Activated CD4-positive, alpha-beta T cell treated with anti-CD3 and anti-CD28 coated beads for 36 hours (primary cell): ENCODE data around the gene MRPS26. TPM values are rescaled to one million over a fixed set of nuclear protein-coding genes. Genes with fewer than 3 reads are reported as not detected.
"Not testable (repeated sequence)": the region's sequence is repeated elsewhere in the genome, so short reads cannot be mapped to it uniquely, and the experiment has no call there.

ENCODE experiments used
- ATAC-seq: fragments of 200-7000 bp; cut with Tn5 transposase; one replicate; pipeline ENCODE4 v1.10.0; 2021; ENCODE audit warnings: mild to moderate bottlenecking, moderate library complexity
- CTCF ChIA-PET: fragments of 350-600 bp; sonication (Branson Sonifier 250); formaldehyde crosslinking; loops from one replicate; lab custom pipeline; 2021; ENCODE audit warnings: antibody characterized with exemption; lab: Charles Lee
- POLR2A ChIA-PET: fragments of 350-600 bp; sonication (Branson Sonifier 250); formaldehyde crosslinking; loops from one replicate; lab custom pipeline; 2021; ENCODE audit warnings: antibody characterized with exemption, inconsistent platforms; lab: Charles Lee
- DNase-seq: peaks from one replicate; pipeline ENCODE4 v3.0.0-alpha.2; 2020
- H3K27ac Mint-ChIP-seq: one replicate; pipeline ENCODE4 v1.8.0; 2021; ENCODE audit warnings: mixed read lengths
- H3K27me3 Mint-ChIP-seq: one replicate; pipeline ENCODE4 v1.8.0; 2021; ENCODE audit warnings: mixed read lengths
- H3K36me3 Mint-ChIP-seq: one replicate; pipeline ENCODE4 v1.8.0; 2021; ENCODE audit warnings: low read depth, mixed read lengths
- H3K4me1 Mint-ChIP-seq: one replicate; pipeline ENCODE4 v1.8.0; 2021; ENCODE audit warnings: mixed read lengths
- H3K4me3 Mint-ChIP-seq: one replicate; pipeline ENCODE4 v1.8.0; 2021; ENCODE audit warnings: mild to moderate bottlenecking, moderate library complexity, mixed read lengths
- H3K9me3 Mint-ChIP-seq: one replicate; pipeline ENCODE4 v1.8.0; 2021; ENCODE audit warnings: low read depth, mixed read lengths
- intact Hi-C, 2 experiments: fragments of 100-400 bp; cut with DNase I in 1 of 2; cut with micrococcal nuclease in 1 of 2; formaldehyde crosslinking; loops; one replicate each; pipeline versions ENCODE4 v1.14.2 to v1.15.1; 2022 to 2024; cut with DNase I, micrococcal nuclease
- total RNA-seq, 2 experiments: library from RNA; stranded (reverse); gene quantifications; one replicate each; pipeline ENCODE4 v1.2.3, GENCODE V29; 2021

The MRPS26 gene
- total RNA-seq, 2 experiments from 2014 or later = 107 to 153 TPM

- no peaks in the 10 kb centered on the region for H3K36me3 Mint-ChIP-seq
- intact Hi-C loops = loop anchor here in 1 of 2 experiments (5.0 kb wide), 2 partner anchors 82 to 388 kb away; partner anchors contain the start of genes FASTKD5 and UBOX5
- ChIA-PET CTCF (interaction anchor here (1.7 kb wide), 1 partner anchor 22 kb away, joined by 10 read pairs; no protein-coding TSS in a partner anchor), POLR2A (no interaction called here)
- no peak overlapping the region for H3K27ac Mint-ChIP-seq
- ATAC-seq (no peak), DNase-seq (no peak)
- peaks cover 35% of the 10 kb centered on the region for H3K4me1 Mint-ChIP-seq
- no peak overlapping the region for H3K4me3 Mint-ChIP-seq
- peaks cover 3% of the 10 kb centered on the region for H3K27me3 Mint-ChIP-seq
- H3K9me3 Mint-ChIP-seq = no peaks in the 10 kb centered on the region
These were observed 29.0 kb downstream of the MRPS26 start for GRCh38 chr20:3074812-3075211.

DNA sequence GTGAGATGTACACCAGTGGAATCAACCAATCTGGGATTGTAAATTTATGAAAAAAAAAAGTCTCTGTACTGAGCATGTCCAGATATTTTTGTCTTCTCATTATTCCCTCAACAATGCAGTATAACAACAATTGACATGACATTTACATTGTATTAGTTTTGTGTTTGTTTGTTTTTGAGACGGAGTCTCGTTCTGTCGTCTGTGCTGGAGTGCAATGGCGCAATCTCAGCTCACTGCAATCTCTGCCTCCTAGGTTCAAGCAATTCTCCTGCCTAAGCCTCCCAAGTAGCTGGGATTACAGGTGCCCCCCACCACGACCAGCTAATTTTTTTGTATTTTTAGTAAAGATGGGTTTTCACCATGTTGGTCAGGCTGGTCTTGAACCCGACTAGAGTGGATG lies 29.5 kb downstream of the MRPS26 start:
- POLR2A ChIA-PET, ATAC-seq: not testable (repeated sequence)

DNA sequence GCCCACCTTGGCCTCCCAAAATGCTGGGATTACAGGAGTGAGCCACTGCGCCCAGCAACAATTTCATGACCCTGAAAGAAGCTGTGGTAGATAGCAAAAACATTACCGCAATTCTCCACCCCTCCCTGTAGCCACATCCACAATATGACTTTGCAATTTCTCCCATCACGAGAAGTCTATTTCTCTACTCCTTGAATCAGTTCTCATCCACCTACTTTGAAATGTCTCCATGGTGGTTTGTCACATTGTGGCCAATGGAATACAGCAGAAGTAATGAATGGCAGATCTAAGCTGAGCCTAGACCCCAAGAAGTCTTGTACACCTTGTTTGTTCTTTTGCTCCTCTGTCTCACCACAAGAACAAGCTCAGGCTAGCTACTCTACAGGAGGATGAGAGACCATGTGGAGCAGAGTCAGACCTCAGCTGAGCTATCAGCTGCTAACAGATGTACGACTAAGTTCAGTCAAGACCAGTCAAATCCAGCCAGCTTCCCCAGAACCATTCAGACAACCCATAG lies 31.8 kb downstream of the MRPS26 start:
- H3K27me3 Mint-ChIP-seq = peaks cover 26% of the 10 kb centered on the region
- ChIA-PET POLR2A (interaction anchor here (0.5 kb wide), 1 partner anchor 24 kb away, joined by 3 read pairs; no protein-coding TSS in a partner anchor), CTCF (interaction anchor here (0.8 to 1.3 kb wide), 9 partner anchors 9 to 141 kb away, joined by 3 to 16 read pairs (median 5); no protein-coding TSS in a partner anchor)
- intact Hi-C loops = loop anchor here (2.0 to 5.0 kb wide), 2 partner anchors 23 to 390 kb away; no protein-coding TSS in a partner anchor
- no peaks in the 10 kb centered on the region for H3K9me3 Mint-ChIP-seq
- peak overlapping the region; percentile 0 for H3K4me3 Mint-ChIP-seq
- ATAC-seq (peak; percentile 47), DNase-seq (peak; percentile 35)
- peaks cover 27% of the 10 kb centered on the region for H3K4me1 Mint-ChIP-seq
- H3K36me3 Mint-ChIP-seq = no peaks in the 10 kb centered on the region
- peak overlapping the region; percentile 55 for H3K27ac Mint-ChIP-seq

More for the DNA sequence above, 29.5 kb downstream of the MRPS26 start:
- not testable (repeated sequence) for H3K27ac Mint-ChIP-seq, DNase-seq, H3K36me3 Mint-ChIP-seq, H3K9me3 Mint-ChIP-seq, H3K27me3 Mint-ChIP-seq, H3K4me3 Mint-ChIP-seq
- peaks cover 35% of the 10 kb centered on the region for H3K4me1 Mint-ChIP-seq
- CTCF ChIA-PET = interaction anchor here (0.9 kb wide), 1 partner anchor 322 kb away, joined by 3 read pairs; no protein-coding TSS in a partner anchor
- intact Hi-C loops = loop anchor here in 1 of 2 experiments (5.0 kb wide), 1 partner anchor 388 kb away; no protein-coding TSS in a partner anchor

DNA sequence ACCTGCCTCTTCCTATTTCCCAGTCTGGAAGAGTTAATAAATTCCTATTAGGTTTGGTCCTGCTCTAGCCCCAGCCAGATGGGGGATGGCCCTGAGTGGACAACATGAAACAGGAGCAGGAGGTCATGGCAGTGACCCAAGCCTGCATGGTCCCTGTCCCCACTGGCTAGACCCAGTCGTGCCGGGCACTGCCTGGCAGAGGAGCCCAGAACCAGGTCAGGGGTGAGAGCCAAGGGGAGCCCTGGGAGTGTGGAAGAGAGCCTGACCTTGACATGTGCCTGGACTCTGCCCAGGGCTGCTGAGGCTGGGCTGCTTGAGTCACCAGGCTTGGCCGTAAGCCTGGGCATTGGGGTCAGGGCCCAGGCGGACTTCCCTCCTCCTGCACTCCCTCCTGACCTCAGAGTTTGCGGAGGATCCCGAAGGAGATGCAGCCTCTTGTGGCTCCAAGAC lies 35.1 kb downstream of the MRPS26 start:
- ChIA-PET POLR2A (no interaction called here), CTCF (no interaction called here)
- intact Hi-C loops = no loop called here
- Mint-ChIP-seq H3K36me3 (no peaks in the 10 kb centered on the region), H3K27me3 (peaks cover 34% of the 10 kb centered on the region), H3K4me3 (no peak overlapping the region), H3K27ac (no peak overlapping the region), H3K4me1 (peaks cover 21% of the 10 kb centered on the region), H3K9me3 (no peaks in the 10 kb centered on the region)
- ATAC-seq (no peak), DNase-seq (no peak)

- no peak for ATAC-seq
- DNase-seq = no peak
- peaks cover 21% of the 10 kb centered on the region for H3K4me1 Mint-ChIP-seq
- CTCF ChIA-PET = no interaction called here
- peaks cover 34% of the 10 kb centered on the region for H3K27me3 Mint-ChIP-seq
- H3K9me3 Mint-ChIP-seq = no peaks in the 10 kb centered on the region
- no peak overlapping the region for H3K4me3 Mint-ChIP-seq
- intact Hi-C loops = no loop called here
- no peaks in the 10 kb centered on the region for H3K36me3 Mint-ChIP-seq
- H3K27ac Mint-ChIP-seq = no peak overlapping the region
- POLR2A ChIA-PET = no interaction called here
These were observed 35.8 kb downstream of the MRPS26 start for GRCh38 chr20:3081641-3082040.

DNA sequence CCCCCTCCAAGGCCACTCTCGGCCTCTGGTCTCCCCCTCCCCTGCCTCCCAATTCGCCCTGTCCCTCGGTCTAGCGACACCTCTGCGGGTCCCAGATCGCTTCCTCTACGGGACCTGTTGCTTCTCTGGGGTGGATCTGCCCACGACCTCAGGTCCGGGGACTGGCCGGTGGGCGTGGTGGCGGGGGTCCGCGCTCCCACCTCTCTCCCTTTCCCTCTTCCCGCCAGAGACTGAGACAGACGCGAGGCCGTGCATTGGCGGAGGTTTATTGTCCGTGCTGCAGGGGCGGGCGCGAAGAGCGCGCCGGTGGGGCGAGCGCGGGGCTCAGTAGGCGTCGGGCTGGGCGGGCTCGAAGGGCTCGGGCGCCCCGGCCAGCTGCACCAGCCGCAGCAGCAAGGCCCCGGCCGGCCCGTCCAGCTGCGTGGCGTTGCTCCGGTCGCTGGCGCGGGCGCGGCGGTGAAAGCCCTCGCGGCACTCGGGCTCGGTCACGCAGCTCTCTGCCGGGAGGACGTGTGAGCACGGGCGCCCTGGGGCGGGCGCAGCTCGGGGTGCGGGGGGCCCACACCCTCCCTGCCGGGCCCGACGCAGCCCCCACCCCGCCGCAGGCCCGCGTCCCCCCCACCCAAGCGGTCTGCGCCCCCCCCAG lies 36.6 kb downstream of the MRPS26 start:
- DNase-seq (no peak), ATAC-seq (peak; percentile 28)
- ChIA-PET POLR2A (interaction anchor here (1.0 kb wide), 1 partner anchor 11 kb away, joined by 3 read pairs; the partner anchor contains the start of gene OXT), CTCF (no interaction called here)
- Mint-ChIP-seq H3K4me1 (peaks cover 14% of the 10 kb centered on the region), H3K27ac (no peak overlapping the region), H3K9me3 (no peaks in the 10 kb centered on the region), H3K27me3 (peaks cover 34% of the 10 kb centered on the region), H3K36me3 (no peaks in the 10 kb centered on the region), H3K4me3 (peak overlapping the region; percentile 53)
- intact Hi-C loops = no loop called here

DNA sequence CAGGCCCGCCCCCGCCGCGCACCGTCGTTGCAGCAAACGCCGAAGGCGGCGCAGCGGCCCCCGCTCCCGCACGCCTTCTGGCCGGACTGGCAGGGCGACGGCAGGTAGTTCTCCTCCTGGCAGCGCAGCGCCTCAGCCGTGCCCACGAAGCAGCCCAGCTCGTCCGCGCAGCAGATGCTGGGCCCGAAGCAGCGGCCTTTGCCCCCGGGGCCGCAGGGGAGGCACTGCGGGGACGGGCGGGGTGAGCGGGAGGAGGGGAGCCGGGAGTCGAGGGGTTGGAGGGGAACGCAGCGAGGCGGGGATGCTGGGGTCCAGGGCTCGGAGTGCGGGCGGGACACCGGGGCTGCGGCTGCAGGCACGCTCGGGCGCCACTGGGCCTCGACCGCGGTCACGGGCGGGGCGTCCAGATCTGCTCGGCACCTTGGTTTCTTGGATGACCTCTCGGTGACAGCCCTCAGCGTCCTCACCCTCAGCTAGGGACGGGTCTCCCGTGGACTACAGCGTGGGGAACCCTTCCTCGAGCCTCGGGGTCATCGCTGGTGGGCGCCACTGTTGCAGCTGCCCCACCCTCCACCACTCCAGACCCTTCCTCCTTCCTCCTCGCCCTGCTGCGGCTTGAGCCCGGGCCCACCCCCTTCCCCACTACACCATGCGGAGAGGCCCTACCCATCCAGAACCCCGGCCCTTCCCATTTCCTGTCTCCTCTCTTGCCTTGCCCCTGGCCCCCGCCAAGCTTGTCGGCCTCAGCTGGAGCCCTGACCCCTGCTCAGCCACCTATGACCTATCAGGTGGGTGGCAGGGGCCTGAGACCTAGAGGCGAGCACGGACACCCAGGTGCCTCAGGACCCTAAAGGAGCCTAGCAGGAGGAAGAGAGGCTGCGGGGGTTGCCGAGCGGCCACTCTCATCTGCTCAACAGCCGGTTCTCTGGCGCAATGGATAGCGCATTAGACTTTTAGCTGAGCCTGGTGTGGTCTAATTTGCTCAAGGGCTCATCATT lies 37.4 kb downstream of the MRPS26 start:
- intact Hi-C loops = no loop called here
- H3K27ac Mint-ChIP-seq = no peak overlapping the region
- peaks cover 8% of the 10 kb centered on the region for H3K4me1 Mint-ChIP-seq
- H3K27me3 Mint-ChIP-seq = peaks cover 34% of the 10 kb centered on the region
- CTCF ChIA-PET = interaction anchor here (0.7 to 1.2 kb wide), 2 partner anchors 33 to 373 kb away, joined by 3 read pairs; no protein-coding TSS in a partner anchor
- peak; percentile 42 for ATAC-seq
- no peaks in the 10 kb centered on the region for H3K9me3 Mint-ChIP-seq
- H3K36me3 Mint-ChIP-seq = no peaks in the 10 kb centered on the region
- H3K4me3 Mint-ChIP-seq = peak overlapping the region; percentile 10
- POLR2A ChIA-PET = interaction anchor here (1.0 kb wide), 1 partner anchor 12 kb away, joined by 3 read pairs; the partner anchor contains the start of gene OXT
- DNase-seq = no peak

DNA sequence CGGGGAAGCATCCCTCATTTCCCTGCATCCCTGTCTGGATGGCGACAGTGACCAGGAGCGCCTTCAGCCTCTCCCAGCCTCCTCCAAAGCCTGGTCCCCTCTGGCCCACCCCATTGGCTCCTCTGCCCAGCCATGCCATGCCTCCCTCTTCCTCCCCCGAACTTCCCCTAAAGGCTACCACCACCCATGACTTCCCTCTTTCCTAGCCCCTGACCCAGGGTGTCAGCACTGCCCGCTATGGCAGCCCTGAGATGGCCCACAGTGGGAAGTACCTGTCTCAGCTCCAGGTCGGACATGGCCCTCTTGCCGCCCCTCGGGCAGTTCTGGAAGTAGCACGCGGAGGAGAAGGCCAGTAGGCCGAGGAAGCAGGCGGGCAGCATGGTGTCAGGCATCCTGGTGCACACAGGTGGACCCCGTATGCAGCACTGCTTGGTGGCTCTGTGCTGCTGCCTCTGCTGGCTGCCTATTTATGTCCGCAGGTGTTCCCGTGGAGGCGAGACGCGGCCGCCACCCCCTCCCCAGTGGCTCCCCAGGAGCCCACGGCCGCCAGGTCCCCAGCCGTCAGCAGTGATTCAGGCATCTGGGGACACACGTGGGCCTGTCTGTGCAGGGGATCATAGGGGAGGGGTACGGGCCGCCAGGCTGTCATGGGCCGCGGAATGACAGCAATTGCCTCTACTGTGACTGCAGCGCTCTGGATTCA lies 38.6 kb downstream of the MRPS26 start, which contains the start of gene AVP:
TSS of gene AVP (minus strand) at position 442 of the 703 bp plus-strand sequence. CDS start at position 392, 50 bp downstream.
- POLR2A ChIA-PET = no interaction called here
- no peak within 1 kb of the TSS for H3K4me3 Mint-ChIP-seq
- H3K27me3 Mint-ChIP-seq = peaks cover 31% of the 10 kb centered on the region
- no peak for DNase-seq
- H3K9me3 Mint-ChIP-seq = no peaks in the 10 kb centered on the region
- peaks cover 8% of the 10 kb centered on the region for H3K4me1 Mint-ChIP-seq
- no peak within 1 kb of the TSS for H3K27ac Mint-ChIP-seq
- ATAC-seq = no peak
- H3K36me3 Mint-ChIP-seq = no peaks in the 10 kb centered on the region
- intact Hi-C loops = no loop called here
- CTCF ChIA-PET = interaction anchor here (1.2 kb wide), 1 partner anchor 32 kb away, joined by 3 read pairs; no protein-coding TSS in a partner anchor

DNA sequence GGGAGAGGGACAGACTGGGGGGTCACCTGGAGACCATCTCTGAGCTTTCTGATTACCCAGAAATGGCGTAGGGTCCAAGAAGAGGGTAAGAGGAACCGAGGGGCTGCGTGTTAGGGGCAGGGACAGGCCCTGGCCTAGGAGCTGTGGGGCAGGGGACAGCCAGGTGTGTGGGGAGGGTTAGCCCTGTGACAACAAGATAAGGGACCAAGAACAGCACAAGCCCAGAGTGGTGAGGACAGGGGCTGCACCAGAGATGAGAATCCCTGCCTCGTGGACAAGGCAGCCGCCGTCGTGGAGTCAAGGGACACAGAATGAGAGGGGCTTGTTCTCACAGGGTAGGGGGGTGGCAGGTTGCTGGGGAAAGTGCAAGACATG lies 39.1 kb downstream of the MRPS26 start:
- no peak for DNase-seq
- H3K4me1 Mint-ChIP-seq = peaks cover 8% of the 10 kb centered on the region
- POLR2A ChIA-PET = no interaction called here
- no peaks in the 10 kb centered on the region for H3K9me3 Mint-ChIP-seq
- peaks cover 30% of the 10 kb centered on the region for H3K27me3 Mint-ChIP-seq
- no peak overlapping the region for H3K4me3 Mint-ChIP-seq
- CTCF ChIA-PET = no interaction called here
- no peaks in the 10 kb centered on the region for H3K36me3 Mint-ChIP-seq
- H3K27ac Mint-ChIP-seq = no peak overlapping the region
- no peak for ATAC-seq
- intact Hi-C loops = no loop called here

- intact Hi-C loops = no loop called here
- Mint-ChIP-seq H3K4me1 (peaks cover 9% of the 10 kb centered on the region), H3K36me3 (no peaks in the 10 kb centered on the region), H3K27me3 (peaks cover 25% of the 10 kb centered on the region), H3K4me3 (no peak overlapping the region), H3K27ac (no peak overlapping the region), H3K9me3 (no peaks in the 10 kb centered on the region)
- no peak for DNase-seq
- CTCF ChIA-PET = interaction anchor here (0.6 to 1.4 kb wide), 3 partner anchors 17 to 32 kb away, joined by 3 to 6 read pairs (median 3); no protein-coding TSS in a partner anchor
- POLR2A ChIA-PET = interaction anchor here (0.6 to 1.1 kb wide), 2 partner anchors 93 to 108 kb away, joined by 3 to 8 read pairs; no protein-coding TSS in a partner anchor
- ATAC-seq = no peak
These were observed 39.8 kb downstream of the MRPS26 start for GRCh38 chr20:3085571-3086072.
